HCT116 (cell line): ENCODE results near the gene FGG.

Source experiments
- CEBPB ChIP-seq: IDR thresholded peaks from 2 replicates; pipeline ENCODE4 v1.6.1; 2012; ENCODE audit warnings: low read depth
- EGR1 ChIP-seq: IDR thresholded peaks from 2 replicates; pipeline ENCODE4 v1.6.1; 2012; ENCODE audit warnings: low read depth
- EZH2 ChIP-seq: fragments of 200-600 bp; sonication (generic); IDR thresholded peaks from 2 replicates; pipeline ENCODE4 v1.6.1; 2017; ENCODE audit warnings: antibody characterized with exemption, mixed run types
- EZH2phosphoT487 ChIP-seq: fragments of 200-600 bp; IDR thresholded peaks from 2 replicates; pipeline ENCODE4 v1.6.1; 2018; ENCODE audit warnings: antibody characterized with exemption, borderline replicate concordance
- JUND ChIP-seq: IDR thresholded peaks from 2 replicates; pipeline ENCODE4 v1.6.1; 2012
- POLR2A ChIP-seq: IDR thresholded peaks from 2 replicates; pipeline ENCODE4 v1.7.0; 2011; ENCODE audit warnings: borderline replicate concordance; ENCODE audit not compliant: insufficient read depth, insufficient read length; ENCODE audit errors: extremely low read depth
- POLR2AphosphoS5 ChIP-seq: IDR thresholded peaks from 2 replicates; pipeline ENCODE4 v1.6.1; 2011; ENCODE audit warnings: mild to moderate bottlenecking, low read depth, low read length, moderate library complexity
- SIN3A ChIP-seq: IDR thresholded peaks from 2 replicates; pipeline ENCODE4 v1.6.1; 2012; ENCODE audit warnings: low read depth
- ZBTB33 ChIP-seq: IDR thresholded peaks from 2 replicates; pipeline ENCODE4 v1.6.1; 2011; ENCODE audit warnings: mild to moderate bottlenecking, low read length, moderate library complexity; ENCODE audit not compliant: insufficient replicate concordance; ENCODE audit errors: extremely low read depth
- ZNF274 ChIP-seq: fragments of 200-500 bp; sonication (Bioruptor generic); IDR thresholded peaks from 2 replicates; pipeline ENCODE4 v1.6.1; 2014; ENCODE audit warnings: mild to moderate bottlenecking, low read depth, low read length, inconsistent platforms
- TF ChIP-seq, protein P1 (sequence below), 3 experiments: fragments of 200-600 bp in 1 of 3; sonication (generic) in 1 of 3; IDR thresholded peaks in 2 of 3; conservative IDR thresholded peaks in 1 of 3; 2 replicates each; pipeline ENCODE4 v1.5.1; 2012 to 2017; ENCODE audit warnings: low read depth in 2 of 3, low read length in 2 of 3, antibody characterized with exemption in 1 of 3, borderline replicate concordance in 1 of 3, control low read depth in 1 of 3, mild to moderate bottlenecking in 1 of 3, mixed read lengths in 1 of 3, mixed run types in 1 of 3, moderate library complexity in 1 of 3; ENCODE audit not compliant: insufficient read depth in 1 of 3
- TF ChIP-seq, protein P2 (sequence below): IDR thresholded peaks from 2 replicates; pipeline ENCODE4 v1.6.1; 2012

GRCh38 chr4:154565704-154566103 lies 46.8 kb downstream of the FGG start:
- TF ChIP-seq, protein P1, sequence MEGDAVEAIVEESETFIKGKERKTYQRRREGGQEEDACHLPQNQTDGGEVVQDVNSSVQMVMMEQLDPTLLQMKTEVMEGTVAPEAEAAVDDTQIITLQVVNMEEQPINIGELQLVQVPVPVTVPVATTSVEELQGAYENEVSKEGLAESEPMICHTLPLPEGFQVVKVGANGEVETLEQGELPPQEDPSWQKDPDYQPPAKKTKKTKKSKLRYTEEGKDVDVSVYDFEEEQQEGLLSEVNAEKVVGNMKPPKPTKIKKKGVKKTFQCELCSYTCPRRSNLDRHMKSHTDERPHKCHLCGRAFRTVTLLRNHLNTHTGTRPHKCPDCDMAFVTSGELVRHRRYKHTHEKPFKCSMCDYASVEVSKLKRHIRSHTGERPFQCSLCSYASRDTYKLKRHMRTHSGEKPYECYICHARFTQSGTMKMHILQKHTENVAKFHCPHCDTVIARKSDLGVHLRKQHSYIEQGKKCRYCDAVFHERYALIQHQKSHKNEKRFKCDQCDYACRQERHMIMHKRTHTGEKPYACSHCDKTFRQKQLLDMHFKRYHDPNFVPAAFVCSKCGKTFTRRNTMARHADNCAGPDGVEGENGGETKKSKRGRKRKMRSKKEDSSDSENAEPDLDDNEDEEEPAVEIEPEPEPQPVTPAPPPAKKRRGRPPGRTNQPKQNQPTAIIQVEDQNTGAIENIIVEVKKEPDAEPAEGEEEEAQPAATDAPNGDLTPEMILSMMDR (IDR thresholded peaks at IDR 0.05 in 2 of 3, conservative IDR thresholded peaks at IDR 0.05 in 1 of 3; ENCODE audit: borderline replicate concordance in 1 of 3, insufficient read depth in 1 of 3, low read depth in 2 of 3, low read length in 2 of 3): no peak
- TF ChIP-seq POLR2A (no peak), EZH2phosphoT487 (no peak), ZBTB33 (no peak), CEBPB (no peak), EZH2 (no peak), ZNF274 (no peak), POLR2AphosphoS5 (no peak), JUND (no peak), EGR1 (no peak), SIN3A (no peak)
- TF ChIP-seq, protein P2, sequence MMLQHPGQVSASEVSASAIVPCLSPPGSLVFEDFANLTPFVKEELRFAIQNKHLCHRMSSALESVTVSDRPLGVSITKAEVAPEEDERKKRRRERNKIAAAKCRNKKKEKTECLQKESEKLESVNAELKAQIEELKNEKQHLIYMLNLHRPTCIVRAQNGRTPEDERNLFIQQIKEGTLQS: no peak
